ENCODE measurements around the gene CLDN2.

CLDN2 gene

GRCh38 chrX:106927023-106927422 is 6.8 kb downstream of the CLDN2 start:
- DNase-seq, result no peak

DNA sequence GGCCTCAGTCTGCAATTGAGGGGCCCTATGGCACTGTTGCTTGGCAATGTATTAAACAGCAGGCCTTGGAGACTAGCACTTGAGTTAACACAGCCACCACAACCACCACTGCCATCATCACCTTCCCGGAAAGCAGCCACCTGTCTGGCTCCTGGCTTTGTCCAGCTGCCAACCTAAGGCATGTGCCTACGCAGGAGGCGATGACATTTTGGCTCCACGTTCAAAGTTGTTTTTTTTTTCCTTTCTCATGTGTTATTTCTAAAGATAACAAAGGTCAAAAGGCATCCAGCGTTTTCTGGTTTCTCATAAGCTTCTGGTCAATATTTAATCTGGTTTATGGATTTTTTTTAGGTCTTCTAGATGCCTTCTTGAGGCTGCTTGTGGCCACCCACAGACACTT is 7.5 kb downstream of the CLDN2 start:
- no peak for DNase-seq

DNA sequence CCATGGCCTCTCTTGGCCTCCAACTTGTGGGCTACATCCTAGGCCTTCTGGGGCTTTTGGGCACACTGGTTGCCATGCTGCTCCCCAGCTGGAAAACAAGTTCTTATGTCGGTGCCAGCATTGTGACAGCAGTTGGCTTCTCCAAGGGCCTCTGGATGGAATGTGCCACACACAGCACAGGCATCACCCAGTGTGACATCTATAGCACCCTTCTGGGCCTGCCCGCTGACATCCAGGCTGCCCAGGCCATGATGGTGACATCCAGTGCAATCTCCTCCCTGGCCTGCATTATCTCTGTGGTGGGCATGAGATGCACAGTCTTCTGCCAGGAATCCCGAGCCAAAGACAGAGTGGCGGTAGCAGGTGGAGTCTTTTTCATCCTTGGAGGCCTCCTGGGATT is 8.0 kb downstream of the CLDN2 start:
- no peak for DNase-seq

- DNase-seq, result no peak
Observed at GRCh38 chrX:106931831-106932491, 11.8 kb downstream of the CLDN2 start.

- DNase-seq, result no peak
Observed at GRCh38 chrX:106932492-106932923, 12.3 kb downstream of the CLDN2 start.

GRCh38 chrX:106932960-106933537 is 12.8 kb downstream of the CLDN2 start:
- DNase-seq, result no peak

DNA sequence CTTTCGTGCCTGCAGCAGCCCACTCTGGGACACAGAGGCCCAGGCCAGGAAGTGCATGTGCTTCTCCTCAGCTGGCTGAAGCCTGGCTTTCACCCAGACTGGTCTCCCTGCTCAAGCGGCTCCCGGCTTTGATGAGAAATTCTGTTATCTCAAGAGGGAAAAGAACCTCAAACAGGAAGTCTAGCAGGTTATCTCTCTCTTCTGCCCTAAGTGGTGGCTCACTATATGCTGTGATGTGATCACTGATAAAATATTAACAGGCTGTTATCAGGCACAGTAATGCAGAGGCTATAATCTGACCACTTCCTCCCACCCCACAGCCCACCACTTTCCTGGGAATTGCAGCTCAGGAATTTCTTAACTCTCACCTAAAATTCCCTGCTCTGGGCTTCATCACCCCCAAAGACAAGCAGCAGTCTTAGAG is 13.3 kb downstream of the CLDN2 start:
- no peak for DNase-seq

DNA sequence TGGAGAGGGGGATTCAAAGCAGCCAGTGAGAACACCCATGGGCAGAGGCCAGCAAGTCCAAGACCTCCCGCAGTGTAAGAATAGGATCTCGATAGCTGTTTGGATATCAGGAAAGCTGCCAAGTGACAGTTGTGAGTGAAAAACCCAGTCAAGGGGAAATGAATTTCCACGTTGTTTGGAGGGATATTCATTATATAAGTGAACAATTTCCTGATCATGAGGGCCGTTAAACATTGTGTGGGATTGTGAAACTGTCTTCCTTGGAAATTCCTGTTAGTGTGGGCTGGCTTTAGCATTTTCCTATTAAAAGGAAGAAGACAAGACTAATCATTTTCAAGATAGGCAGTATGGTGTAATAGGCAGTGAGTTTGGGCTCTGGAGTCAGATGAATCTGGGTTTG is 15.0 kb downstream of the CLDN2 start:
- no peak for DNase-seq

DNA sequence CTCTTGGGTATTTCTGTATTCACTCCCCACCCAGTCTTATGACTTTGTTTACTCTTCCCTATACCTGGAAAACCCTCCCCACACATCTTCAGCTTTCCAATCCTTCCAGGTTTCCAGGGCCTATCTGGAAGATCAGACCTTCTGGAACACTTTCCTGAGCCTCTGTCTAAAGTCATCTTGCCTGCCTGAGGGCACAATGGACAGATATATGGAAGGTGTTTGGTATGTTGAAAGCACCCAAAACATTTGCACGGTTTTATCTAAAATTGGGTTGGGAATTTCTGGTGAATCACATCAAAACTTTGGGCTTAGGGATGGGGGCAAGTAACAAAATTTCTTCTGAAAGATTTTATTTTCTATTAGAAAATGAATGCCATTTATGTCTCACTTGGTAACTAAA is 16.0 kb downstream of the CLDN2 start:
- DNase-seq, result no peak

DNA sequence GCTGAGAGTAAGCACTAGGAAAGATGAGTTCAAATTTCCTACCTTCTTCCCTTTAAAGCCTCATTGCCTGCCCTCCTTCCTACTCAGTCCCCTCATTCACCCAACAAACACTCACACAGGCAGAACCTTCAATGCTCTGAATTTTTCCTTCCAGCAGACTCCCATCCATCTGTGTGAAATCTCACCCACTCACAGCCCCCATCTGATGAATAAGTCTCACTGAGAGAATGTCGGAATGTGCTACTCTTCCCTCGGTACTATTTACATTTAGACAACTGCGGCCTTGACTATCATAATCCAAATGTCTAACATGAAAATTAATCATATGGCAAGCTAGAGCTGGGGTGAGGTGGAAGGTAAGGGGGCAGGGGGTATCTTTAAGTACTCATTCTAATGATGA is 19.4 kb downstream of the CLDN2 start:
- DNase-seq, result no peak

DNA sequence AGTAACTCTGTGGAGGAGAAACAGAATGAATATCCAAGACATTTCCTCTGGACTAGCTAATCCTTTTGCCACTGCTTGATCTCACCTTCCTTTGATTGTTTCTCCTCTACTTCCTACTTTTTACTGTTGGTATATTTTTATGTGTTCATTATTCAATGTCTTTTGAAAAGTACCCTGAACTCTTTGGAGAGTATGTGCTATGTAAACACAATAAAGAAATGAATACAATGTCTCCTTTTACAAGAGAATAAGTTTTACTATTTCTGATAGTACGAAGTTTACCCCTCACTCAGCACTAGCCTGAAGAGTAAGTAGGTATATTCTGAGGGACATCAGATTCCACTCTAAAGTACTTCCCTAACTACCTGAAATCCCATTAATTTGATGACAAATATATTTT is 19.9 kb downstream of the CLDN2 start:
- DNase-seq, result no peak

DNA sequence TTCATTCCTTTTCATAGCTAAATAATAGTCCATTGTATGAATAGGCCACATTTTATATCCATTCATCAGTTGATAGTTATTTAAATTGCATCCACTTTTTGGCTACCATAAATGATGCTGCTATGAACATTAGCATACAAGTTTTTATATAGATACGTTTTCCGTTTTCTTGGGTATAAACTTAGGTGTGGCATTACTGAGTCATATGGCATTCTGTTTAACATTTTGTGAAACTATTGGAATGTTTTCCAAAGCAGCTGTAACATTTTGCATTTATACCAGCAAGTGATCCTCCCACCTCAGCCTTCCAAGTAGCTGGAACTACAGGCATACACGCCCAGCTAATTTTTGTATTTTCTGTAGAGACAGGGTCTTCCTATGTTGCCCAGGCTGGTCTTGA is 26.3 kb downstream of the CLDN2 start:
- DNase-seq, result no peak

GRCh38 chrX:106948641-106949040 is 28.4 kb downstream of the CLDN2 start:
- no peak for DNase-seq

- DNase-seq, result no peak
Observed at GRCh38 chrX:106949366-106949765, 29.2 kb downstream of the CLDN2 start.

DNA sequence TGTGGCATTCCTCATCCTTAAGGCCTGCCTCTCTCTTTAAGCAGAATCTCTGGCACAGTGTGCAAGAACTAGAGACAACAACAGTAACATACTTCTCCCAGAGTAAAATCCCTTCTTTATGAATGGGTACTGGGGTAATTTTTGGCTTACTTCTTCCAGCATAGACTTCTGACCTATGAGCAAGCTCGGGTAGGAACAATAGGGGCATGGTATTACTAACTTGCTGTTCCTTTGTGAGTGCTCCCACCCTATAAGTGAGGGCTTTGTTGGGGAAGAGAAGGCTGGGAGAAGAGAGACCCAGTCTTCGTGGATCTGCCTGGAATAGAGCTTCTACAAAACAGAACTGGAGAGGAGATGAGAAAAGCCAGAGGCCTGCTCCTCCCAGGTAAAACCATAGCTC is 30.2 kb downstream of the CLDN2 start:
- DNase-seq, result no peak

GRCh38 chrX:106951230-106951629 is 31.0 kb downstream of the CLDN2 start:
- DNase-seq, result no peak

DNA sequence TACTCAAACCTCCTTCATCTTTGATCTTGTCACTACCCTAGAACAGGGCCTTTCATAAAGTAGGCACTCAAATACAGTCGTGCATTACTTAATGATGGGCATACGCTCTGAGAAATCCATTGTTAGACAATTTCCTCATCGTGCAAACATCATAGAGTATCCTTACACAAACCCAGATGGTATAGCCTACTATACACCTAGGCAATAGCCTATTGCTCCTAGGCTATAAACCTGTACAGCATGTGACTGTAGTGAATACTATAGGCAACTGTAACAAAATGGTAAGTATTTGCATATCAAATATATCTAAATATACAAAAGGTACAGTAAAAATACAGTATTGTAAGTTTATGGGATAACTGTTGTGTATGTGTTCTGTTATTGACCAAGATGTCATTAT is 31.9 kb downstream of the CLDN2 start:
- no peak for DNase-seq

GRCh38 chrX:106952538-106952937 is 32.3 kb downstream of the CLDN2 start:
- DNase-seq, result no peak

DNA sequence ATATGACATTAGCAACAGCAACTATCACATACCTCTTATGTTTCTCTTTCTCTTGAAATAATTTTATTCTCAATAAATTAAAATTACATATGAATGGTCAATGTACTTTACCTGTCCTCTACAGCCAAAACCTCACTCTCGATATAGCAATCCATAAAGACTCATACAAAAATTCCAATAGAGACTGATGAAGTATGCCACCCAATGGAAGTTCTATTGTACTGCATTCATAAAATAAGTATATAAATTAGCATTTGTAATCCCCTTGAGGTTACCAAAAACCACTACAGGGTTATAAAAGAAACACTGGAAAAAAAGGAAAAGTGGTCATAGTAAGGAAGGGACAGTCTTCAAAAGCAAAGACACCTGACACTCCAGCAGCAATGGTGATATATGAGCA is 32.8 kb downstream of the CLDN2 start:
- no peak for DNase-seq

DNA sequence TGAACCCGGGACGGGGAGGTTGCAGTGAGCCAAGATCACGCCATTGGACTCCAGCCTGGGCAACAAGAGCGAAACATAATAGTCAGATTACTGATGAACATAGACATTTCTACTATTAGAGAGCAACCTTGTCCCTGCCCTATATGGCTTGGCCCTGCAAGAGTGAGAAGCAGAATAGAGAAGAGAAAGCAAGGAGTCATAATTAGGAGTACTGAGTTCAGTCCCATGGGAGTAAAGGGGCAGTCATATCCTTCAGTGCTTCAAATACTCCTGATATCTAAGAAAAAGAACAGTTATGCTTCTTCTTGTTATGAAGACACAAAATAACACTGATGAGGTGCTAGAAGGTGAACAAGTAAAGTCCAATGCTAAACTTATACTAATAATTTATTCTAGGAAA is 33.8 kb downstream of the CLDN2 start:
- DNase-seq, result no peak

DNA sequence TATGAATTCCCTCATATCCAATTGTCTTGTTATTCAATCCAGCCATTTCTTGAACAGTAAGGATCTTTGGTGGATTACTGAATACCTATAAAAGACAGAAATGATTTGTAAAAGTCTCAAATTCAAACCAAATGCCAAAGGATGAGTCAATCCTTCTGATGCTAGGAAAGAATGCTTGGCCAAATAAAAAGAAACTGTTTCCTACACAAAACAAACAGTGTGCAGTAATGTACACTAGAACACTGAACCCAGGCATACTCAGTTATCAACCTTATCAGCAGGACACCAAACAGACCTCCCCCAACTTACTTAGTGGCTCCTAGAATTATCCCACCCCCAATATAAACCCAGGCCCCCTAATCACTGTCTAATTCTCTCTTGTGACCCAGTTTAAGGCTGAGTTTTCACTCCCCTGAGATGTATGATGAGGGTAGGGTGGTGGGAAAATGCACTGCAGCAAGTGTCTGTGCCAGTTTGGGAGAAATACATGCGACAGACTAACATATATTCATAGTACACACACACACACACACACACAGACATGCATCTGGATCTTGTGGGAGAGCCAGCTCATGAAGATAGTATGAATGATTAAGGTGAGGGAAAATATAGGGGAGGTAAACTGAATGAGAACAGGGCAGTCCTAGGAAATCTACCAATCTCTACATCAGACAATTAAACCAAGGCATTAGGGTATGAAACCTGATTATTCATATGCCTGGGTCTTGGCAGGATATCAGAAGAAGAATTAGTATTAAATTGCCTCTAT is 35.0 kb downstream of the CLDN2 start:
- DNase-seq, result no peak

DNA sequence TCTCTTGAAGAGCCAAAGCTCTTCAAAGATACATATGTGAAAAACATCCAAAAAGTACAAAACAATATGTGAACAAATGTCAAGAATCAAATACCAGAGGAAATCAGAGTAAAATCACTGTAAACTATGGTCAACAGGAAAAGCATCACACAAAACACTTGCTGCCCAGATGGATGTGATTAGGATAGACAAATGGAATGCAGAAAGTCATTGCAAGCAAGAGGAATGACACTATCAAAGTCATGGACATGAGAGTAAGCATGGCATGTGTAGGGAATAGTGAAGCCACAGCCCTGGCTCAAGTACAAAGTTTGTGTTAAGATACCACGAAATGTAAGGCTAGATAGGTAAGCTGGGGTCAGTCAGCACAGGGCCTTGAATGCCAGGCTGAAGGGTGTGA is 37.7 kb downstream of the CLDN2 start:
- no peak for DNase-seq

DNA sequence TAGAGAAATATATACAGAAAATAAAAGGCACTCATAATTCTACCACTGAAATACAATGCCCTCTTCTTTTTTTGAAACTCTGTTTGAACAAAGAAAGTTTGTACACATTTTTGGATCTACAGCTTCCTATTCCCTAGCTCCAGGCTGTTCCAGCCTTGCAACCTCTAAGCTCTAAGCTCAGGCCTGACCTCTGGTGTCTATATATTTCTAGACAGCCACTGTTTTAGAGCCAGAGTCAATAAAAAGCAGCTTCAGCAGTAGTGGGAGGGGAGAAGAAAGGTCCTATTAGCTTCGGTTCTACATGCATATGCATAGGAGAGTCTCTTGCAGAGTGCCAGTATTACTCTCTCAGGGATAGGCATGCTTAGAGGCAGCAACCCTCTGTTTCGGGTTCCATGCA is 39.7 kb downstream of the CLDN2 start:
- DNase-seq, result no peak

DNA sequence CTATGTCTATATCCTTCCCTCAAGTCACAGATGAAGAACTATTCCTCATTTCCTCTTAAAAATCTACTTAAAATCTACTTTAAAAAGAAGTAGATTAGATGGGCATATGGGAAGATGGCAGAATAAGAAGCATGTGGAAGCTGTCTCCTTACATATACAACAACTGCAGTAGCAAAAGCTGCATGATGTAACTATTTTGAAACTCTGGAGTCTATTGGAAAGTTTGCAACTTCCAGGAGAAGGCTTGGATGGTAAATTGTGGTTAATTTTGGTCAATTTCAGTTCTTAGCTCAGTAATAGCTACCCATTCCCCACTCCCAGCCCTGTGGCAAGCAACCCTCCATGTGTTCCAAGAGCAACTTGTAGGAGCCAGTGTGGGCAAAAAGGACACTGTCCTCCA is 42.9 kb downstream of the CLDN2 start:
- no peak for DNase-seq
